AG04449 (cell line): Measurements from ENCODE around the gene HK1.

Experiments
- CTCF ChIA-PET: fragments of 350-600 bp; formaldehyde crosslinking; extraction: SDS; loops from one replicate; lab custom pipeline; 2021; ENCODE audit warnings: antibody characterized with exemption; lab: Yijun Ruan, JAX
- POLR2A ChIA-PET: fragments of 400-600, 350-600 bp; formaldehyde crosslinking; extraction: SDS; loops from one replicate; lab custom pipeline; 2020; ENCODE audit warnings: antibody characterized with exemption, inconsistent platforms; lab: Yijun Ruan, JAX
- DNase-seq: peaks from one replicate; pipeline ENCODE4 v3.0.0-alpha.2; 2010; ENCODE audit warnings: low read depth, low spot score
- H3K4me3 ChIP-seq: 2 replicates; pipeline ENCODE4 v1.5.1; 2011; ENCODE audit warnings: low read depth, mild to moderate bottlenecking, control low read depth, low read length
- TF ChIP-seq, protein P1 (sequence below): IDR thresholded peaks from one replicate; pipeline ENCODE4 v1.5.1; 2011; ENCODE audit warnings: mild to moderate bottlenecking, moderate library complexity, low read length, control low read depth, inconsistent platforms; ENCODE audit not compliant: insufficient read depth; ENCODE audit errors: missing control alignments

The HK1 gene

DNA sequence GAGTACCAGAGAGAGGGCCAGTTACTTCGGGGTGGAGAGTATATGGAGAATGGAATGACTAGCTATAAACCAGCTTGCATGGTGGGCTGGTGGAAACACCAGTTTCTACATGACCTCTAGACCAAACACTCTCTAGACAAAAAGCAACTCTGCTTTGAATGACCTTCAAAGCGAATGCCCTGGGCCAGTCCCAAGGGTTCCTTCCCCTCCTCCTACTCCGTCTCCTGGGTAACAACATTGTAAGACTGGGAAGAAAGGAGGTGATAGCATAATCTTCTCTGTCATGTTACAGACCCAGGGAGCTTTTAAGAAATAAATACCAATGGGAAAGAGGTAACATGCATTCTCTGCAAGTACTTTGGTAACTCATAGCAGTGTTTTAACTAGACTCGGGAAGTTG lies 7.4 kb downstream of the HK1 start:
- TF ChIP-seq, protein P1, sequence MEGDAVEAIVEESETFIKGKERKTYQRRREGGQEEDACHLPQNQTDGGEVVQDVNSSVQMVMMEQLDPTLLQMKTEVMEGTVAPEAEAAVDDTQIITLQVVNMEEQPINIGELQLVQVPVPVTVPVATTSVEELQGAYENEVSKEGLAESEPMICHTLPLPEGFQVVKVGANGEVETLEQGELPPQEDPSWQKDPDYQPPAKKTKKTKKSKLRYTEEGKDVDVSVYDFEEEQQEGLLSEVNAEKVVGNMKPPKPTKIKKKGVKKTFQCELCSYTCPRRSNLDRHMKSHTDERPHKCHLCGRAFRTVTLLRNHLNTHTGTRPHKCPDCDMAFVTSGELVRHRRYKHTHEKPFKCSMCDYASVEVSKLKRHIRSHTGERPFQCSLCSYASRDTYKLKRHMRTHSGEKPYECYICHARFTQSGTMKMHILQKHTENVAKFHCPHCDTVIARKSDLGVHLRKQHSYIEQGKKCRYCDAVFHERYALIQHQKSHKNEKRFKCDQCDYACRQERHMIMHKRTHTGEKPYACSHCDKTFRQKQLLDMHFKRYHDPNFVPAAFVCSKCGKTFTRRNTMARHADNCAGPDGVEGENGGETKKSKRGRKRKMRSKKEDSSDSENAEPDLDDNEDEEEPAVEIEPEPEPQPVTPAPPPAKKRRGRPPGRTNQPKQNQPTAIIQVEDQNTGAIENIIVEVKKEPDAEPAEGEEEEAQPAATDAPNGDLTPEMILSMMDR = no peak

DNA sequence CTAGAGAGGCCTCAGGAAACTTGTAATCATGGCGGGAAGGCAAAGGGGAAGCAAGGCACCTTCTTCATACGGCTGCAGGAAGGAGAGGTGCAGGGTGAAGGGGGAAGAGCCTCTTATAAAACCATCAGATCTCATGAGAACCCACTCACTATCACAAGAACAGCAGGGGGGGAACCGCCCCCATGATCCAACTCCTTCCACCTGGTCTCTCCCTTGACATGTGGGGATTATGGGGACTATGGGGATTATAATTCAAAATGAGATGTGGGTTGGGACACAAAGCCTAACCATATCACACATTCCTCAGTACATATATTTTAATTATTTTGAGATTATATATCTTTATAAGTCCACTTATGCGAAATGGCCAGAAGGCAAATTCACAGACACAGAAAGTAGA lies 8.9 kb downstream of the HK1 start:
- ChIA-PET POLR2A (no interaction called here), CTCF (interaction anchor here (0.8 kb wide), 1 partner anchor 30 kb away, joined by 3 read pairs; no protein-coding TSS in a partner anchor)
- TF ChIP-seq, protein P1 = no peak
- no peak for DNase-seq
- no peak overlapping the region for H3K4me3 ChIP-seq

More for the DNA sequence above, 7.4 kb downstream of the HK1 start:
- CTCF ChIA-PET = no interaction called here
- DNase-seq = no peak
- POLR2A ChIA-PET = no interaction called here
- no peak overlapping the region for H3K4me3 ChIP-seq

- CTCF ChIA-PET = interaction anchor here (1.3 to 1.5 kb wide), 2 partner anchors 7 to 12 kb away, joined by 3 to 4 read pairs; no protein-coding TSS in a partner anchor
- no peak overlapping the region for H3K4me3 ChIP-seq
- DNase-seq = no peak
- POLR2A ChIA-PET = no interaction called here
- TF ChIP-seq, protein P1 = no peak
Measured at GRCh38 chr10:69290993-69291392, 12.7 kb downstream of the HK1 start.

- TF ChIP-seq, protein P1 = no peak
- ChIA-PET CTCF (no interaction called here), POLR2A (no interaction called here)
- DNase-seq = no peak
- no peak overlapping the region for H3K4me3 ChIP-seq
Measured at GRCh38 chr10:69292459-69292858, 14.2 kb downstream of the HK1 start.

GRCh38 chr10:69295027-69295636 lies 16.8 kb downstream of the HK1 start:
- TF ChIP-seq, protein P1 = no peak
- CTCF ChIA-PET = interaction anchor here (1.5 kb wide), 1 partner anchor 57 kb away, joined by 4 read pairs; no protein-coding TSS in a partner anchor
- DNase-seq = no peak
- H3K4me3 ChIP-seq = no peak overlapping the region
- POLR2A ChIA-PET = no interaction called here

DNA sequence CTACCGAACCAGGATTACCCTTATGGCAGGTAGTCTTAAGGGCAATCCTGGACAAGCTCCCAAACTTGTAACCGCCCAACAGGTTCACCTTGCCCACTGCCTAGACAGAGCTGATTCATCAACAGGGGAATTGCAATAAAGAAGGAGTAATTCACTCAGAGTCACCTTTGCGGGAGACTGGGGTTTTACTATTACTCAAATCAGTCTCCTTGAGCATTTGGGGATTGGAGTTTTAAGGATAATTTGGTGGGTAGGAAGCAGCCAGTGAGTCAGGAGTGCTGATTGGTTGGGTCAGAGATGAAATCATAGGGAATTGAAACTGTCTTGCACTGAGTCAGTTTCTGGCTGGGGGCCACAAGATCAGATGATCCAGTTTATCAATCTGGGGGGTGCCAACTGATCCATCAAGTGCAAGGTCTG lies 25.3 kb downstream of the HK1 start:
- ChIA-PET POLR2A (no interaction called here), CTCF (no interaction called here)
- no peak for DNase-seq
- TF ChIP-seq, protein P1 = no peak
- no peak overlapping the region for H3K4me3 ChIP-seq
